ENCODE measurements around the gene JPT2. TPM values are rescaled to one million over a fixed set of nuclear protein-coding genes. Genes with fewer than 3 reads are reported as not detected.

The JPT2 gene
- polyA plus RNA-seq, 2 of the 4 experiments (the other 2 are of a cell fraction): 97.6 to 139 TPM

DNA sequence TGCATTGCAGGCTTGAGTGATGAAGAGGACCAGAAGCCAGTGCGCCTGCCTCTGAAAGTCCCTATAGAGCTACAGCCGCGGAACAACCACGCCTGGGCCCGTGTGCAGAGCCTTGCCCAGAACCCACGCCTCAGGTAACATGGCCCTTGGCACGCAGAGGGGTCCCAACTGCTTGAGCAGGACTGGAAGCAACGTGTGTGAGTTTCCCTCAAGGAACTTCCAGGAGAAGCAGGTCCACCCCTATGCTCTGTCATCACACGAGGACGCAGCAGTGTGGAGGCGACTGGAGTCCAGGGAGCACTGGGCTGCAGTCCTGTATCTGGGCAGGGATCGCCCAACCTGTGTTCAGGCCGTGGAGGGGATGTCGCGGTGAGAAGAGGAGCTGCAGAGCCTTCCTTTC, 25.1 kb upstream of the JPT2 start:
- H3K4me3 ChIP-seq: no peak overlapping the region
- H3K27ac ChIP-seq: no peak overlapping the region
- no peaks in the 10 kb centered on the region for H3K4me1 ChIP-seq
- FAIRE-seq (no peak), DNase-seq (ENCODE audit: low read depth in 1 of 2, low spot score in 1 of 2) (no peak), ATAC-seq (no peak)
- no peak overlapping the region for H3K4me2 ChIP-seq
- TF ChIP-seq FOSL2 (IDR thresholded peaks at IDR 0.05) (no peak), FOSL2 (CRISPR knock-in tag; IDR thresholded peaks at IDR 0.05) (no peak), SREBF2 (IDR thresholded peaks at IDR 0.05) (no peak), RCOR1 (IDR thresholded peaks at IDR 0.05; ENCODE audit: low read depth, low read length) (no peak), NPAS2 (CRISPR knock-in tag; IDR thresholded peaks at IDR 0.05; ENCODE audit: borderline replicate concordance) (no peak)
- TF ChIP-seq, protein P1, sequence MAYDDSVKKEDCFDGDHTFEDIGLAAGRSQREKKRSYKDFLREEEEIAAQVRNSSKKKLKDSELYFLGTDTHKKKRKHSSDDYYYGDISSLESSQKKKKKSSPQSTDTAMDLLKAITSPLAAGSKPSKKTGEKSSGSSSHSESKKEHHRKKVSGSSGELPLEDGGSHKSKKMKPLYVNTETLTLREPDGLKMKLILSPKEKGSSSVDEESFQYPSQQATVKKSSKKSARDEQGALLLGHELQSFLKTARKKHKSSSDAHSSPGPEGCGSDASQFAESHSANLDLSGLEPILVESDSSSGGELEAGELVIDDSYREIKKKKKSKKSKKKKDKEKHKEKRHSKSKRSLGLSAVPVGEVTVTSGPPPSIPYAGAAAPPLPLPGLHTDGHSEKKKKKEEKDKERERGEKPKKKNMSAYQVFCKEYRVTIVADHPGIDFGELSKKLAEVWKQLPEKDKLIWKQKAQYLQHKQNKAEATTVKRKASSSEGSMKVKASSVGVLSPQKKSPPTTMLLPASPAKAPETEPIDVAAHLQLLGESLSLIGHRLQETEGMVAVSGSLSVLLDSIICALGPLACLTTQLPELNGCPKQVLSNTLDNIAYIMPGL (CRISPR knock-in tag; IDR thresholded peaks at IDR 0.05; ENCODE audit: borderline replicate concordance): no peak
- TF ChIP-seq, protein P2, sequence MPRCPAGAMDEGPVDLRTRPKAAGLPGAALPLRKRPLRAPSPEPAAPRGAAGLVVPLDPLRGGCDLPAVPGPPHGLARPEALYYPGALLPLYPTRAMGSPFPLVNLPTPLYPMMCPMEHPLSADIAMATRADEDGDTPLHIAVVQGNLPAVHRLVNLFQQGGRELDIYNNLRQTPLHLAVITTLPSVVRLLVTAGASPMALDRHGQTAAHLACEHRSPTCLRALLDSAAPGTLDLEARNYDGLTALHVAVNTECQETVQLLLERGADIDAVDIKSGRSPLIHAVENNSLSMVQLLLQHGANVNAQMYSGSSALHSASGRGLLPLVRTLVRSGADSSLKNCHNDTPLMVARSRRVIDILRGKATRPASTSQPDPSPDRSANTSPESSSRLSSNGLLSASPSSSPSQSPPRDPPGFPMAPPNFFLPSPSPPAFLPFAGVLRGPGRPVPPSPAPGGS (IDR thresholded peaks at IDR 0.05): no peak
- POLR2A ChIA-PET: no interaction called here
- WGBS (ENCODE audit: missing lambda C conversion rate): 96% methylated on average over 13 of the region's 15 CpGs
- no peaks in the 10 kb centered on the region for H3K9me3 ChIP-seq
- CTCF ChIA-PET: interaction anchor here (0.7 to 1.4 kb wide), 4 partner anchors 12 to 452 kb away, joined by 3 to 4 read pairs (median 3); partner anchors contain the start of genes CRAMP1 and IFT140

DNA sequence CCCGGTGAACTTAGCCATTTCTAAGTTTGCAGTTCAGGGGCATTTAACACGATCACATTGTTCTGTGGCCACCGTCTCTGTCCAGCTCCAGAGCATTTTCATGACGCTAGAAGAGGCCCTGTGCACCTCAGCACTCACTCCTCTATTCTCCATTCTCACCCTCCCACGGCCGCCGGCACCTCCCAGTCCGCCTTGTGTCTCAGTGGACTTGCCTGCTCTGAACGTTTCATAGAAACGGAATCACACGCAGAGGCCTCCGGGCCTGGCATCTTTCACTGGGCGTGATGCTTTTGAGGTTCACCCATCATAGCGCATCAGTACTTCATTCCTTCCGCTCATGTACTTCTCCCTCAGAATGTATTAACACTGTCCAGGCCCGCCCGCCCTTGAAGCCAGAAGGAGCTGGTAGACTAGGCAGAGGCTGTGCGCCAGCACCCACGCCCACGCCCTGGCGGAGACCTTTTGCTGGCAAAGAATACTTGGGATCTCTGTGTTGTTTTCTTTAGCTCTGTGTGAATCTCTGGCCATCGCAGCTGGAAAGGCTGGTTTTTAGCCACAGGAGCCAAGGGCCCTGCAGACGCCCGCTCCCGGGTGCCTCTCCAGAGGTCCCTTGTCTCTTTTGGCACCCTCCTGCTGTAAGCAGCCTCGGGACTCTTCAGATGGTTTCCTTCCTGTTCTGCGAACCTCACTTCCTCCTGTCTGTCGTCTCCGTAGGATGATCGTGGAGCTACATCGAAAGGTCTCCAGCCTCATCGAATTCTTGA, 23.4 kb upstream of the JPT2 start:
- 95% methylated on average over 32 of the region's 32 CpGs for WGBS (ENCODE audit: missing lambda C conversion rate)
- H3K27ac ChIP-seq: no peak overlapping the region
- no peak for FAIRE-seq
- no peak overlapping the region for H3K4me2 ChIP-seq
- H3K4me3 ChIP-seq: no peak overlapping the region
- ATAC-seq: no peak
- DNase-seq (ENCODE audit: low read depth in 1 of 2, low spot score in 1 of 2): no peak
- no peaks in the 10 kb centered on the region for H3K4me1 ChIP-seq
- ChIA-PET CTCF (interaction anchor here (0.9 kb wide), 1 partner anchor 13 kb away, joined by 3 read pairs; no protein-coding TSS in a partner anchor), POLR2A (no interaction called here)
- no peaks in the 10 kb centered on the region for H3K9me3 ChIP-seq
- TF ChIP-seq PHF8 (IDR thresholded peaks at IDR 0.05; ENCODE audit: borderline replicate concordance, low read depth): no peak
- TF ChIP-seq, protein P2 (IDR thresholded peaks at IDR 0.05): no peak
- no peak for TF ChIP-seq ZFP36 (IDR thresholded peaks at IDR 0.05; ENCODE audit: borderline replicate concordance, partially characterized antibody)
- TF ChIP-seq HOXB5 (CRISPR knock-in tag; IDR thresholded peaks at IDR 0.05): no peak
- no peak for TF ChIP-seq FOXS1 (CRISPR knock-in tag; IDR thresholded peaks at IDR 0.05)
- TF ChIP-seq, protein P3, sequence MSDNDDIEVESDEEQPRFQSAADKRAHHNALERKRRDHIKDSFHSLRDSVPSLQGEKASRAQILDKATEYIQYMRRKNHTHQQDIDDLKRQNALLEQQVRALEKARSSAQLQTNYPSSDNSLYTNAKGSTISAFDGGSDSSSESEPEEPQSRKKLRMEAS (IDR thresholded peaks at IDR 0.05): no peak
- TF ChIP-seq CHD2 (IDR thresholded peaks at IDR 0.05; ENCODE audit: low read length, partially characterized antibody): no peak
- TF ChIP-seq RARB (CRISPR knock-in tag; IDR thresholded peaks at IDR 0.05): no peak
- no peak for TF ChIP-seq HOXB13 (CRISPR knock-in tag; IDR thresholded peaks at IDR 0.05; ENCODE audit: low read depth)

DNA sequence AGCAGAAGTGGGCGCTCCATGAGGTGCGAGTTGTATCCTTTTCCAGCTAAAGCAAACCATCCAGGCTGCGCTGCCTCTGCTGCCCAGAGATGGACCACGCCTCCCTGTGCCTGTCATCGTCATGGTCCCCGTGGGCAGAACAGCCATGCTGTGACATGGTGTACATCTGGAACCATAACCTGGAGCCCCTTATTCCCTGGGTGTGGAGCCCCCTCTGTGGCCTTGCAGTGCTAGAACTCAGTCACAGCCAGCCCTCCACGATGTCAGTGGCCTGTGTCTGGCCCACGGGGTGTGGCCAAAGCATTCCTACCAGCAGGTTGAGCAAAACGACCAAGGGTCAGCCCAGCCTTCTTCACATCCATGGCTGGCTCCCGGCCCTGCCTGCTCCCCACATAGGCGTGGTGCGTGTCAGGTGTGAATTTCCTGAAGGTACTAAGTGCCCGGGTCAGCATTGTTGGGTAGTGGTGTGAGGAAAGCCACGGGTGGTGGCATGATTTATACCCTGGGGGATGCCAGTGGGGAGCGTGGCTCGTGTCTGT, 22.7 kb upstream of the JPT2 start:
- ChIA-PET CTCF (interaction anchor here (0.6 to 1.4 kb wide), 3 partner anchors 10 to 51 kb away, joined by 3 to 4 read pairs (median 3); partner anchors contain the start of gene MAPK8IP3), POLR2A (interaction anchor here (0.6 kb wide), 1 partner anchor 50 kb away, joined by 4 read pairs; no protein-coding TSS in a partner anchor)
- WGBS (ENCODE audit: missing lambda C conversion rate): 91% methylated on average over 12 of the region's 16 CpGs
- TF ChIP-seq ZFP36 (IDR thresholded peaks at IDR 0.05; ENCODE audit: borderline replicate concordance, partially characterized antibody) (no peak), NPAS2 (CRISPR knock-in tag; IDR thresholded peaks at IDR 0.05; ENCODE audit: borderline replicate concordance) (no peak)
- DNase-seq (ENCODE audit: low read depth in 1 of 2, low spot score in 1 of 2): no peak
- no peaks in the 10 kb centered on the region for H3K9me3 ChIP-seq
- ATAC-seq: no peak
- no peak overlapping the region for H3K27ac ChIP-seq
- no peaks in the 10 kb centered on the region for H3K4me1 ChIP-seq
- FAIRE-seq: no peak
- H3K4me2 ChIP-seq: no peak overlapping the region
- no peak overlapping the region for H3K4me3 ChIP-seq
